ENCODE results near the gene AXIN1.

Gene AXIN1, protein sequence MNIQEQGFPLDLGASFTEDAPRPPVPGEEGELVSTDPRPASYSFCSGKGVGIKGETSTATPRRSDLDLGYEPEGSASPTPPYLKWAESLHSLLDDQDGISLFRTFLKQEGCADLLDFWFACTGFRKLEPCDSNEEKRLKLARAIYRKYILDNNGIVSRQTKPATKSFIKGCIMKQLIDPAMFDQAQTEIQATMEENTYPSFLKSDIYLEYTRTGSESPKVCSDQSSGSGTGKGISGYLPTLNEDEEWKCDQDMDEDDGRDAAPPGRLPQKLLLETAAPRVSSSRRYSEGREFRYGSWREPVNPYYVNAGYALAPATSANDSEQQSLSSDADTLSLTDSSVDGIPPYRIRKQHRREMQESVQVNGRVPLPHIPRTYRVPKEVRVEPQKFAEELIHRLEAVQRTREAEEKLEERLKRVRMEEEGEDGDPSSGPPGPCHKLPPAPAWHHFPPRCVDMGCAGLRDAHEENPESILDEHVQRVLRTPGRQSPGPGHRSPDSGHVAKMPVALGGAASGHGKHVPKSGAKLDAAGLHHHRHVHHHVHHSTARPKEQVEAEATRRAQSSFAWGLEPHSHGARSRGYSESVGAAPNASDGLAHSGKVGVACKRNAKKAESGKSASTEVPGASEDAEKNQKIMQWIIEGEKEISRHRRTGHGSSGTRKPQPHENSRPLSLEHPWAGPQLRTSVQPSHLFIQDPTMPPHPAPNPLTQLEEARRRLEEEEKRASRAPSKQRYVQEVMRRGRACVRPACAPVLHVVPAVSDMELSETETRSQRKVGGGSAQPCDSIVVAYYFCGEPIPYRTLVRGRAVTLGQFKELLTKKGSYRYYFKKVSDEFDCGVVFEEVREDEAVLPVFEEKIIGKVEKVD

GRCh38 chr16:352547-353403 is at the start of gene AXIN1:
Gene AXIN1 (minus strand): TSS chr16:352723. CDS start chr16:347025, 5,698 bp downstream.
- H3K27ac ChIP-seq = peak within 1 kb of the TSS; percentile 74 to 88 (median 84)
- no peak for TF ChIP-seq Cebpa-rat (IDR thresholded peaks at IDR 0.05)
- H3K9me3 ChIP-seq (replicated peaks in 1 of 11) = no peaks in the 10 kb centered on the region
- H4K20me1 ChIP-seq = peaks cover 35 to 50% (median 41%) of the 10 kb centered on the region in 11 experiments
- peak within 1 kb of the TSS; percentile 86 to 95 (median 88) for H3K4me3 ChIP-seq
- peaks cover 7 to 20% (median 13%) of the 10 kb centered on the region in 11 experiments; a peak in 17 of 22 replicates for H3K36me3 ChIP-seq
- peak within 1 kb of the TSS; percentile 85 to 96 (median 92) for H3K9ac ChIP-seq
- no peaks in the 10 kb centered on the region for H3K27me3 ChIP-seq
- peak within 1 kb of the TSS; percentile 87 to 98 (median 96) for H3K4me2 ChIP-seq
- peaks cover 42 to 54% (median 49%) of the 10 kb centered on the region in 10 experiments for H3K4me1 ChIP-seq

DNA sequence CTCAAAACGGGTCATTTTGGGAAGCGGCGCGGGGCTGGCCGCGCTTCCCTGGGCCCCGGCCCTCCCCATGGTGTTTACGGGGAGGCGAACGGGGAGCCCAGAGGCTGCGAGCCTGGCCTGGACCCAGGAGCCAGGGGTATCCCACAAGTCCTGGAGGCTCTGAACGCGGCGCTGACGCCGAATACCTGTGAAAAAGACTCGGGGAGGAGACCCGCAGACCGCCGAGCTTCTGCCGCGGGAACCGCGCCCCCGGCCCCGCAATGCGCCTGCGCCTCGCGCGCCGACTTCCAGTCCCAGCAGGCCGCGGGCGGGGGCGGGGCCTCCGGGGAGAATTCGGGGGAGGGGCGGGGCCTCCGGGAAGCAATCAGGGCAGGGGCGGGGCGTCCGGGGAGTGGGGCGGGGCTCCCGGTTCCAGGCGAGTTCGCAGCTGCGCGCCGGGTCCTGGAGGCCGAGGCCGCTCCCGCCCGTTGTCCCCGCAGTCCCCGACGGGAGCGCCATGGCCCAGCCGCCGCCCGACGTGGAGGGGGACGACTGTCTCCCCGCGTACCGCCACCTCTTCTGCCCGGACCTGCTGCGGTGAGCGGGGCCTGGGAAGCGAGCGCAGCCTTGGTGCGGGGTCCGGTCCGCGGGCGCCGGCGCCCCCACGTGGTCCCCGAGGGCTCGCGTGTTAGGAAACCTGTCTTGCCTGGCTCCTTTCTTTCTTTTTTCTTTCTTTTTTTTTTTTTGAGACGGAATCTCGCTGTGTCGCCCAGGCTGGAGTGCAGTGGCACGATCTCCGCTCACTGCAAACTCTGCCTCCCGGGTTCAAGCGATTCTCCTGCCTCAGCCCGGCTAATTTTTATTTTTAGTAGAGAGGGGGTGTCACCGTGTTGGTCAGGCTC is 49.2 kb upstream of the AXIN1 start, which contains the start of gene DECR2:
TSS of gene DECR2 (plus strand) at position 418 of the 881 bp plus-strand sequence. CDS start at position 497, 79 bp downstream.
- no peak for TF ChIP-seq Cebpa-rat (IDR thresholded peaks at IDR 0.05)

GRCh38 chr16:400061-400591 is 47.6 kb upstream of the AXIN1 start:
- TF ChIP-seq Cebpa-rat (IDR thresholded peaks at IDR 0.05) = no peak
- peaks cover 9 to 22% (median 17%) of the 10 kb centered on the region in 11 experiments; a peak in 19 of 22 replicates for H3K36me3 ChIP-seq
- H3K27me3 ChIP-seq = no peaks in the 10 kb centered on the region
- peaks cover 5 to 28% (median 24%) of the 10 kb centered on the region in 11 experiments; a peak in 17 of 22 replicates for H4K20me1 ChIP-seq
- H3K27ac ChIP-seq = peak overlapping the region in 10 of 11 experiments; percentile 72 to 90 (median 82); a peak in 17 of 22 replicates
- peak overlapping the region; percentile 73 to 96 (median 86); a peak in 19 of 20 replicates for H3K4me3 ChIP-seq
- peak overlapping the region; percentile 78 to 97 (median 92) for H3K4me2 ChIP-seq
- H3K4me1 ChIP-seq = peaks cover 42 to 62% (median 57%) of the 10 kb centered on the region in 10 experiments
- peak overlapping the region; percentile 81 to 95 (median 88); a peak in 21 of 22 replicates for H3K9ac ChIP-seq
- H3K9me3 ChIP-seq (replicated peaks in 1 of 11) = no peaks in the 10 kb centered on the region

More for the DNA sequence above, 49.2 kb upstream of the AXIN1 start, which contains the start of gene DECR2:
- peaks cover 9 to 22% (median 17%) of the 10 kb centered on the region in 11 experiments; a peak in 19 of 22 replicates for H3K36me3 ChIP-seq
- H3K4me3 ChIP-seq = peak within 1 kb of the TSS; percentile 73 to 96 (median 86)
- H3K9ac ChIP-seq = peak within 1 kb of the TSS; percentile 81 to 95 (median 88)
- H4K20me1 ChIP-seq = peaks cover 5 to 28% (median 24%) of the 10 kb centered on the region in 11 experiments; a peak in 17 of 22 replicates
- peaks cover 38 to 63% (median 60%) of the 10 kb centered on the region in 10 experiments for H3K4me1 ChIP-seq
- no peaks in the 10 kb centered on the region for H3K9me3 ChIP-seq (replicated peaks in 1 of 11)
- peak within 1 kb of the TSS; percentile 74 to 92 (median 86) for H3K27ac ChIP-seq
- H3K27me3 ChIP-seq = no peaks in the 10 kb centered on the region
- peak within 1 kb of the TSS; percentile 78 to 97 (median 92) for H3K4me2 ChIP-seq

DNA sequence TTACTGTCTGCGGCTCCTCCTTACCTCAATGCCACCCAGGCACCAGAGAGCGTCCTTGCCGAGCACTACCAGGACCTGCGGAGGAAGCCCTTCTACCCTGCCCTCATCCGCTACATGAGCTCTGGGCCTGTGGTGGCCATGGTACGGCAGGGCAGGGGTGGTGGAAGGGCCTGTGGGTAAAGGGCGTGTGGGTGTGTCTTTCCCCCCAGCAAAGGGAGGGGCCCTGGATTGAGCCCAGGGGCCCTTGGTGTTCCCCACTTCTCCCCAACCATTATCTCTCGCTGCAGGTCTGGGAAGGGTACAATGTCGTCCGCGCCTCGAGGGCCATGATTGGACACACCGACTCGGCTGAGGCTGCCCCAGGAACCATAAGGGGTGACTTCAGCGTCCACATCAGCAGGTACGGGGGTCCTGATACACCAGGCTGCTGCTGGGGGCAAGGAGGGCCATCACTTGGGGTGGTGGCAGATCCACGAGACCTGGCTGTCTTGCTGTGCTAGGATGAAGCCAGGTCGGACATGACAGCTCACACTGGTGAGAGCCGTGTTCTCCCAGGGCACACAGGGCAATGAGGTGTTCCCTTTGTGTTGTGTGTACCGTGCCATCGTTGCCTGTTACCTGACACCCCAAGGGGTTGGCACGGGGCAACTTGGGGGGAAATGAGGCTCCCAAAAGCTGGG is 47.0 kb upstream of the AXIN1 start:
- Histone ChIP-seq H3K4me2 (peak overlapping the region; percentile 78 to 97 (median 92); a peak in 21 of 22 replicates), H3K9me3 (replicated peaks in 1 of 11) (no peaks in the 10 kb centered on the region), H3K27ac (peak overlapping the region in 3 of 11 experiments; percentile 83 to 90 (median 87); a peak in 4 of 22 replicates), H3K27me3 (no peaks in the 10 kb centered on the region), H4K20me1 (peaks cover 5 to 28% (median 24%) of the 10 kb centered on the region in 11 experiments; a peak in 17 of 22 replicates), H3K4me3 (peak overlapping the region in 4 of 10 experiments; percentile 73 to 95 (median 92); a peak in 3 of 20 replicates), H3K9ac (peak overlapping the region in 10 of 11 experiments; percentile 23 to 95 (median 87); a peak in 12 of 22 replicates), H3K36me3 (peaks cover 9 to 22% (median 17%) of the 10 kb centered on the region in 11 experiments; a peak in 19 of 22 replicates), H3K4me1 (peaks cover 42 to 60% (median 54%) of the 10 kb centered on the region in 10 experiments)
- TF ChIP-seq Cebpa-rat (IDR thresholded peaks at IDR 0.05) = no peak

DNA sequence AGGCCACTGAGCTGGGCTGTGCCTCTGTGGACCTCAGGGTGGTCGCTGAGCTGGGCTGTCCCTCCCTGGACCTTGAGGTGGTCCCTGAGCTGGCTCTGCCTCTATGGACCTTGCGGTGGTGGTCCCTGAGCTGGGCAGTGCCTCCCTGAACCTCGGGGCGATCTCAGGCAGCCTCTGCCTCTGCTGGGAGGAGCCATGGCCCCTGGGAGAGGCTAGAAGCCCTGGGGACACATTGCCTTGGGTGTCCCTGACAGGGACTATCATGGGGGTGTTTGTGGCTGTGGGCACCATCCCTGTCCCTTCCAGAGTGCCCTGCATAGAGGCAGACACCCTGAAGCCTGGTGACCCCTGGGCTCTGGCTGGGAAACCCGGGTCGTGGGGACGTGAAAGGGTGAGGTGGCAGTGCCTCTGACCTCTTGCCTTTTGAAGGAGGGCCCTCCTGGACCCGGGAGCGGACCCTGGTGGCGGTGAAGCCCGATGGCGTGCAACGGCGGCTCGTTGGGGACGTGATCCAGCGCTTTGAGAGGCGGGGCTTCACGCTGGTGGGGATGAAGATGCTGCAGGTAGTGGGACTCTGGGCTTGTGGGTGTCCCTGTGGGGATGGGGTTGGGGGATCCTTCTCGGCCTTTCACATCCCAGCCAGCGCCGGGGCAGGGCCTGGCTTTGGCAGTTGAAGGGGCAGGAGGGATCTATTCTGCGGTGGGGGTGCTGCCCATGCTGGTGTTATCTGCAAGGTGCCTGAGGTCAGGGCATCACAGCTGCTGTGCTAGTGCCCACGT is 46.2 kb upstream of the AXIN1 start:
- H3K9me3 ChIP-seq (replicated peaks in 1 of 11) = no peaks in the 10 kb centered on the region
- peaks cover 9 to 22% (median 17%) of the 10 kb centered on the region in 11 experiments; a peak in 19 of 22 replicates for H3K36me3 ChIP-seq
- H4K20me1 ChIP-seq = peaks cover 5 to 28% (median 24%) of the 10 kb centered on the region in 11 experiments; a peak in 17 of 22 replicates
- peak overlapping the region; percentile 40 to 95 (median 90) for H3K4me2 ChIP-seq
- peaks cover 42 to 60% (median 54%) of the 10 kb centered on the region in 10 experiments for H3K4me1 ChIP-seq
- H3K27me3 ChIP-seq = no peaks in the 10 kb centered on the region
- peak overlapping the region in 10 of 11 experiments; percentile 11 to 95 (median 54); a peak in 18 of 22 replicates for H3K9ac ChIP-seq
- H3K4me3 ChIP-seq = no peak overlapping the region
- H3K27ac ChIP-seq = peak overlapping the region in 6 of 11 experiments; percentile 19 to 83 (median 30); a peak in 4 of 22 replicates
- no peak for TF ChIP-seq Cebpa-rat (IDR thresholded peaks at IDR 0.05)
